K562 (cell line): ENCODE results near the gene MEIS1. TPM values are rescaled to one million over a fixed set of nuclear protein-coding genes. Genes with fewer than 3 reads are reported as not detected.
A peak's percentile ranks its signal among the peaks of the same experiment; 100 is the strongest.

ENCODE experiments used
- ATAC-seq: fragments of 200-7000 bp; cut with Tn5 transposase; 3 replicates; pipeline ENCODE4 v1.9.1; 2020; ENCODE audit warnings: moderate library complexity
- BruUV-seq: library from RNA; stranded (reverse); fragments of 400-500 nt; replicated peaks from 2 replicates; lab custom pipeline; 2021; lab: Mats Ljungman, UMichigan
- CTCF ChIA-PET: fragments of 300-600 bp; formaldehyde crosslinking; extraction: SDS; loops from one replicate; lab custom pipeline; 2021; ENCODE audit warnings: low intra/inter-chr PET ratio; lab: Yijun Ruan, JAX
- POLR2A ChIA-PET: fragments of 300-600, 350-650 bp; sonication (Branson Sonifier 250); formaldehyde crosslinking; extraction: SDS; loops from one replicate; lab custom pipeline; 2021; ENCODE audit warnings: antibody characterized with exemption, inconsistent platforms; lab: Yijun Ruan, JAX
- DNase-seq, 4 experiments: peaks; one replicate each; pipeline versions ENCODE4 v3.0.0 to v3.0.0-alpha.2; 2011 to 2018; ENCODE audit warnings: low spot score in 3 of 4, mixed read lengths in 3 of 4; ENCODE audit errors: extremely low read depth in 1 of 4
- FAIRE-seq: peaks from 2 replicates; lab custom pipeline; 2011; peaks lifted over from hg19 to GRCh38; lab: Jason Lieb, UNC
- H2AFZ ChIP-seq: 2 replicates; pipeline ENCODE4 v1.6.0; 2011; ENCODE audit warnings: low read depth, low read length, control low read depth, inconsistent platforms
- H3K27ac ChIP-seq: fragments of 200-600 bp; 3 replicates; pipeline ENCODE4 v1.8.0; 2011; ENCODE audit warnings: low read depth, mild to moderate bottlenecking, control low read depth, inconsistent platforms, low read length, moderate library complexity, mixed read lengths; ENCODE audit errors: extremely low read depth
- H3K27me3 ChIP-seq, 2 experiments: fragments of 300-600 bp in 1 of 2; 2 replicates in 1 of 2; 3 replicates in 1 of 2; pipeline versions ENCODE4 v1.6.0 to v1.8.0; 2011; ENCODE audit warnings: inconsistent platforms in 2 of 2, low read length in 2 of 2, mild to moderate bottlenecking in 1 of 2, mixed read lengths in 1 of 2, moderate library complexity in 1 of 2; ENCODE audit not compliant: control insufficient read depth in 2 of 2, insufficient read depth in 2 of 2
- H3K36me3 ChIP-seq: fragments of 300-600 bp; 3 replicates; pipeline ENCODE4 v1.8.0; 2011; ENCODE audit warnings: mild to moderate bottlenecking, low read length, inconsistent platforms; ENCODE audit not compliant: control insufficient read depth, insufficient read depth
- H3K4me1 ChIP-seq, 2 experiments: fragments of 200-600 bp in 1 of 2; replicated peaks in 1 of 2; 2 replicates in 1 of 2; 3 replicates in 1 of 2; pipeline versions ENCODE4 v1.5.1 to v1.8.0; 2011; ENCODE audit warnings: inconsistent platforms in 2 of 2, low read length in 2 of 2, mild to moderate bottlenecking in 1 of 2, mixed read lengths in 1 of 2, moderate library complexity in 1 of 2; ENCODE audit not compliant: control insufficient read depth in 2 of 2, insufficient read depth in 2 of 2
- H3K4me2 ChIP-seq: 2 replicates; pipeline ENCODE4 v1.6.1; 2011; ENCODE audit warnings: low read length, control low read depth, inconsistent platforms, mixed read lengths; ENCODE audit not compliant: insufficient read depth
- H3K4me3 ChIP-seq: fragments of 200-600 bp; sonication (generic), shearing (Covaris generic); 2 replicates; pipeline ENCODE4 v1.5.1; 2016; ENCODE audit warnings: control low read depth, inconsistent platforms
- H3K79me2 ChIP-seq: fragments of 200-600 bp; 3 replicates; pipeline ENCODE4 v1.8.0; 2011; ENCODE audit warnings: low read length, inconsistent platforms; ENCODE audit not compliant: control insufficient read depth, insufficient read depth
- H3K9ac ChIP-seq, 2 experiments: 2 replicates each; pipeline versions ENCODE4 v1.6.0 to v1.6.1; 2011; ENCODE audit warnings: low read depth in 2 of 2, low read length in 2 of 2, control low read depth in 1 of 2, inconsistent platforms in 1 of 2, mild to moderate bottlenecking in 1 of 2, mixed read lengths in 1 of 2; ENCODE audit not compliant: insufficient read depth in 1 of 2
- H3K9me1 ChIP-seq: one replicate; pipeline ENCODE4 v1.6.0; 2011; ENCODE audit warnings: inconsistent platforms, mild to moderate bottlenecking, low read length, moderate library complexity; ENCODE audit not compliant: control insufficient read depth, insufficient read depth
- H3K9me3 ChIP-seq: replicated peaks from 2 replicates; pipeline ENCODE4 v1.5.1; 2011; ENCODE audit warnings: low read depth, low read length, inconsistent platforms; ENCODE audit not compliant: control insufficient read depth, insufficient read depth
- H4K20me1 ChIP-seq: replicated peaks from 2 replicates; pipeline ENCODE4 v1.6.1; 2011; ENCODE audit warnings: low read length, inconsistent platforms, mixed read lengths; ENCODE audit not compliant: control insufficient read depth, insufficient read depth
- COPS2 ChIP-seq: fragments of 450-650 bp; conservative IDR thresholded peaks from 2 replicates; pipeline ENCODE4 v1.6.1; 2016; ENCODE audit warnings: mild to moderate bottlenecking, moderate library complexity
- CREB3 ChIP-seq: fragments of 450-650 bp; conservative IDR thresholded peaks from 2 replicates; pipeline ENCODE4 v1.6.1; 2016; ENCODE audit warnings: missing genetic modification characterization, low read depth, mild to moderate bottlenecking, missing compliant biosample characterization, moderate library complexity
- ELF4 ChIP-seq: fragments of 450-650 bp; formaldehyde crosslinking; IDR thresholded peaks from 2 replicates; pipeline ENCODE4 v1.4.0; 2022; ENCODE audit warnings: missing genetic modification characterization
- ESRRA ChIP-seq: fragments of 450-650 bp; IDR thresholded peaks from 2 replicates; pipeline ENCODE4 v1.6.1; 2014; ENCODE audit warnings: low read depth, mild to moderate bottlenecking, moderate library complexity, borderline replicate concordance
- FOXK2 ChIP-seq, 2 experiments: fragments of 450-650 bp; IDR thresholded peaks in 1 of 2; conservative IDR thresholded peaks in 1 of 2; 2 replicates each; pipeline ENCODE4 v1.6.1; 2016; ENCODE audit warnings: low read depth in 2 of 2, mild to moderate bottlenecking in 1 of 2
- NBN ChIP-seq: fragments of 450-650 bp; IDR thresholded peaks from 2 replicates; pipeline ENCODE4 v1.6.1; 2016; ENCODE audit warnings: low read depth, mild to moderate bottlenecking
- NELFE ChIP-seq: IDR thresholded peaks from 2 replicates; pipeline ENCODE4 v1.6.1; 2011; ENCODE audit warnings: mild to moderate bottlenecking; ENCODE audit not compliant: insufficient read depth, insufficient read length
- RNF219 ChIP-seq: fragments of 250-450 bp; sonication (Bioruptor Pico); IDR thresholded peaks from 2 replicates; pipeline ENCODE4 v1.5.0; 2022; ENCODE audit warnings: mild to moderate bottlenecking
- SIN3A ChIP-seq, 2 experiments: fragments of 150-350 bp in 1 of 2; IDR thresholded peaks; 2 replicates each; pipeline ENCODE4 v1.6.1; 2011 to 2016; ENCODE audit warnings: borderline replicate concordance in 2 of 2, low read depth in 2 of 2, low read length in 2 of 2, mild to moderate bottlenecking in 2 of 2, moderate library complexity in 2 of 2; ENCODE audit not compliant: control insufficient read depth in 1 of 2
- SMARCB1 ChIP-seq: IDR thresholded peaks from 2 replicates; pipeline ENCODE4 v1.6.1; 2011; ENCODE audit warnings: improper control_type of control experiment, low read depth; ENCODE audit not compliant: insufficient read length
- ZBTB7A ChIP-seq: IDR thresholded peaks from 2 replicates; pipeline ENCODE4 v1.6.1; 2011; ENCODE audit warnings: low read depth, mild to moderate bottlenecking, low read length, moderate library complexity, borderline replicate concordance; ENCODE audit not compliant: control insufficient read depth
- ZFP36 ChIP-seq: fragments of 150-350 bp; IDR thresholded peaks from 2 replicates; pipeline ENCODE4 v1.6.1; 2018; ENCODE audit warnings: low read length, low read depth; ENCODE audit not compliant: partially characterized antibody
- ZNF175 ChIP-seq: fragments of 200-800 bp; sonication (Bioruptor generic); IDR thresholded peaks from 2 replicates; pipeline ENCODE4 v1.6.1; 2016; ENCODE audit warnings: low read depth, mild to moderate bottlenecking, missing genetic modification characterization, missing compliant biosample characterization
- ZNF311 ChIP-seq: fragments of 250-450 bp; sonication (Bioruptor Pico); IDR thresholded peaks from 2 replicates; pipeline ENCODE4 v1.4.0; 2020; ENCODE audit warnings: mild to moderate bottlenecking, moderate library complexity
- ZNF561 ChIP-seq: fragments of 450-650 bp; formaldehyde crosslinking; conservative IDR thresholded peaks from 2 replicates; pipeline ENCODE4 v1.4.0; 2020; ENCODE audit warnings: mild to moderate bottlenecking, moderate library complexity
- ZNF668 ChIP-seq: fragments of 250-450 bp; sonication (Bioruptor Pico); IDR thresholded peaks from 2 replicates; pipeline ENCODE4 v1.8.0; 2022; ENCODE audit warnings: mild to moderate bottlenecking, inconsistent platforms
- WGBS: fragments of 100-300 bp; shearing (Covaris generic); methylation state at CpG from one replicate; pipeline ENCODE4 v1.1.6; 2016; ENCODE audit warnings: low coverage, mixed read lengths; ENCODE audit not compliant: insufficient coverage; ENCODE audit errors: missing lambda C conversion rate; 5-methylcytosine and 5-hydroxymethylcytosine counted together
- in situ Hi-C: fragments of 300-500 bp; cut with MboI; formaldehyde crosslinking; loops from 4 replicates; pipeline ENCODE4 v1.15.0; 2018; ENCODE audit warnings: inconsistent platforms, mixed read lengths
- intact Hi-C: fragments of 100-400 bp; cut with micrococcal nuclease; formaldehyde crosslinking; loops from 2 replicates; pipeline ENCODE4 v1.14.2; 2022
- polyA plus RNA-seq, 8 experiments: library from polyadenylated mRNA; depleted of rRNA in 4 of 8; stranded (reverse) in 5 of 8; unstranded in 3 of 8; fragments of >200 nt; fragmentation: Nextera tagmentation in 2 of 8; fragmentation: Illumina TruSeq in 1 of 8; extraction: Ambion mirVana in 2 of 8; extraction: Trizol in 1 of 8; gene quantifications; 2 replicates each; pipeline versions ENCODE4 v1.2.1 to v1.2.3, GENCODE V29; 2011 to 2014; ENCODE audit warnings: inconsistent platforms in 1 of 8, missing spikeins in 1 of 8
- total RNA-seq, 7 experiments: library from RNA; depleted of rRNA in 6 of 7; stranded (reverse); fragments of >200 nt in 6 of 7; fragmentation: Illumina TruSeq in 2 of 7; extraction: Trizol in 2 of 7; gene quantifications; 2 replicates each; pipeline versions ENCODE4 v1.2.1 to v1.2.3, GENCODE V29; 2011 to 2021; ENCODE audit warnings: low replicate concordance in 1 of 7
- TF ChIP-seq, protein P1 (sequence below): sonication (generic); formaldehyde crosslinking; IDR thresholded peaks from 2 replicates; pipeline ENCODE4 v1.5.0; 2020; ENCODE audit warnings: missing genetic modification reagents

The MEIS1 gene
- total and polyA plus RNA-seq, 9 of the 15 experiments (the other 6 are each of a cell fraction or from before 2014, with no cell fraction given) = 2.3 to 9.0 (median 5.9) TPM

DNA sequence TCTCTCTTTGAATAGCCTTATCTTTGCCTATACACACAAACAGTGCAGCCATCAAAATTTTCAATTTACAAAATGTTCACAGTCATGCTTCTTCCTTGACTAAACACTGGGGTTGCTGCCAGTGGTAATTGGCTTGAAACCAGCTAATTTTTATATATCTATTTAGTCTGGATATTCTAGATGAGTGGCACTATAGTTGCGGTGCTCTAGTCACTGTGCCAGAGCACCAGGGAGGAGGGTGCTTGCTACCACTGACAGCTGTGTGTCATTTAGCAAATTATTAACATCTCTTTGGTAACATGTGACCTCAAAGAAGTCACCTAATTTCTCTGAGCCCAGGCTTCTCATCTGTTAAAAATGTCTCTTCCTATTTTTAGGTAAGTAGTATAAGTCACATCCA is 130.4 kb downstream of the MEIS1 start (continued):
- no peak for TF ChIP-seq CREB3 (tag)
- no peak for TF ChIP-seq ZNF175 (CRISPR knock-in tag)
- TF ChIP-seq NBN = no peak
- TF ChIP-seq SMARCB1 = no peak
- no peak for TF ChIP-seq SIN3A (IDR thresholded peaks at IDR 0.05; ENCODE audit: borderline replicate concordance in 2 of 2, control insufficient read depth in 1 of 2, low read depth in 2 of 2, low read length in 2 of 2)
- TF ChIP-seq, all 486 proteins: peak for 0

- DNase-seq = peak in 1 of 4 experiments; percentile 14
- in situ Hi-C loops = no loop called here
- 34% methylated on average over 2 of the region's 2 CpGs for WGBS
- no peak for FAIRE-seq
- no peaks in the 10 kb centered on the region for H3K9me3 ChIP-seq
- H3K4me2 ChIP-seq = no peak overlapping the region
- intact Hi-C loops = no loop called here
- H2AFZ ChIP-seq = no peak overlapping the region
- no peaks in the 10 kb centered on the region for H3K9me1 ChIP-seq
- no peak overlapping the region for H3K9ac ChIP-seq
- no peaks in the 10 kb centered on the region for H4K20me1 ChIP-seq
- H3K27ac ChIP-seq = no peak overlapping the region
- no TSS peak for BruUV-seq
- no peak overlapping the region for H3K4me3 ChIP-seq
- POLR2A ChIA-PET = interaction anchor here (1.0 kb wide), 1 partner anchor 146 kb away, joined by 3 read pairs; no protein-coding TSS in a partner anchor
- H3K4me1 ChIP-seq = peaks cover 0 to 10% of the 10 kb centered on the region in 2 experiments; a peak in 3 of 5 replicates
- ATAC-seq = no peak; the same call in 2 of the 3 replicates
- no peaks in the 10 kb centered on the region for H3K36me3 ChIP-seq
- CTCF ChIA-PET = no interaction called here
- no peaks in the 10 kb centered on the region for H3K27me3 ChIP-seq
- H3K79me2 ChIP-seq = no peaks in the 10 kb centered on the region
- no peak for TF ChIP-seq ELF4 (CRISPR knock-in tag)
- no peak for TF ChIP-seq RNF219 (CRISPR knock-in tag)
- TF ChIP-seq NELFE = no peak
- TF ChIP-seq ZNF561 (CRISPR knock-in tag) = no peak
- TF ChIP-seq, protein P1, sequence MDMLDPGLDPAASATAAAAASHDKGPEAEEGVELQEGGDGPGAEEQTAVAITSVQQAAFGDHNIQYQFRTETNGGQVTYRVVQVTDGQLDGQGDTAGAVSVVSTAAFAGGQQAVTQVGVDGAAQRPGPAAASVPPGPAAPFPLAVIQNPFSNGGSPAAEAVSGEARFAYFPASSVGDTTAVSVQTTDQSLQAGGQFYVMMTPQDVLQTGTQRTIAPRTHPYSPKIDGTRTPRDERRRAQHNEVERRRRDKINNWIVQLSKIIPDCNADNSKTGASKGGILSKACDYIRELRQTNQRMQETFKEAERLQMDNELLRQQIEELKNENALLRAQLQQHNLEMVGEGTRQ (CRISPR knock-in tag) = no peak
- no peak for TF ChIP-seq ZFP36
- no peak for TF ChIP-seq ZNF668
- no peak for TF ChIP-seq ZNF311 (CRISPR knock-in tag)
- TF ChIP-seq ESRRA = no peak; the same call in 1 of the 2 replicates
- TF ChIP-seq FOXK2 (conservative IDR thresholded peaks at IDR 0.05 in 1 of 2, IDR thresholded peaks at IDR 0.05 in 1 of 2; ENCODE audit: low read depth in 2 of 2) = peak in 1 of 2 experiments; percentile 47; a peak in 1 of 4 replicates
- TF ChIP-seq COPS2 = no peak
- no peak for TF ChIP-seq ZBTB7A
These were observed 131.9 kb downstream of the MEIS1 start for GRCh38 chr2:66566726-66567399.
